Prostate gland (tissue), 2 donors: ENCODE data around the gene HDLBP. TPM values are rescaled to one million over a fixed set of nuclear protein-coding genes. Genes with fewer than 3 reads are reported as not detected.
"Not testable (repeated sequence)": the region's sequence is repeated elsewhere in the genome, so short reads cannot be mapped to it uniquely, and the experiment has no call there.

Source experiments
- DNase-seq: peaks from one replicate; pipeline ENCODE4 v3.0.0-alpha.2; 2019; ENCODE audit warnings: low spot score
- H3K27ac ChIP-seq, 2 donors: fragments of 200-600 bp; sonication (generic); 2 replicates each; pipeline ENCODE4 v1.5.1; 2017 to 2019
- H3K27me3 ChIP-seq: fragments of 200-600 bp; sonication (generic); replicated peaks from 2 replicates; pipeline ENCODE4 v1.5.1; 2019; ENCODE audit not compliant: insufficient read depth
- H3K36me3 ChIP-seq, 2 donors: fragments of 200-600 bp; sonication (generic); 1 replicate in 1 of 2; 2 replicates in 1 of 2; pipeline versions ENCODE4 v1.5.1 to v1.8.1; 2017 to 2019
- H3K4me1 ChIP-seq: fragments of 200-600 bp; sonication (generic); replicated peaks from 2 replicates; pipeline ENCODE4 v1.5.1; 2019
- H3K4me3 ChIP-seq, 2 donors: fragments of 200-600 bp; sonication (generic); 2 replicates each; pipeline ENCODE4 v1.5.1; 2017 to 2019
- H3K9me3 ChIP-seq: fragments of 200-600 bp; sonication (generic); 2 replicates; pipeline ENCODE4 v1.5.1; 2017
- CTCF ChIP-seq, 4 experiments: fragments of 200-600 bp in 2 of 4; fragments of 450-650 bp in 2 of 4; sonication (generic) in 2 of 4; IDR thresholded peaks; 1 replicate in 3 of 4; 2 replicates in 1 of 4; pipeline ENCODE4 v1.5.1; 2016 to 2019; ENCODE audit warnings: antibody characterized with exemption in 4 of 4, mild to moderate bottlenecking in 2 of 4, moderate library complexity in 2 of 4
- POLR2A ChIP-seq: fragments of 450-650 bp; IDR thresholded peaks from one replicate; pipeline ENCODE4 v1.6.1; 2016; ENCODE audit warnings: antibody characterized with exemption, mild to moderate bottlenecking
- POLR2AphosphoS5 ChIP-seq: sonication (generic); formaldehyde crosslinking; IDR thresholded peaks from one replicate; pipeline ENCODE4 v1.6.1; 2017; ENCODE audit warnings: antibody characterized with exemption
- WGBS: methylation state at CpG from one replicate; pipeline ENCODE4 v1.1.5; 2018; 5-methylcytosine and 5-hydroxymethylcytosine counted together
- intact Hi-C: fragments of 100-400 bp; cut with DNase I; formaldehyde crosslinking; loops from one replicate; pipeline ENCODE4 v1.14.2; 2022
- total RNA-seq, 2 donors: library from RNA; depleted of rRNA; stranded (reverse); fragments of >200 nt; gene quantifications; one replicate each; pipeline ENCODE4 v1.1.0, GENCODE V29; 2016

Gene HDLBP
- total RNA-seq, 2 donors from 2014 or later = 529 to 612 TPM

- 84% methylated on average over 7 of the region's 7 CpGs for WGBS
- TF ChIP-seq CTCF (IDR thresholded peaks at IDR 0.05) (no peak), POLR2A (no peak), POLR2AphosphoS5 (no peak)
Observed at GRCh38 chr2:241295326-241296095, 20.0 kb downstream of the HDLBP start.

DNA sequence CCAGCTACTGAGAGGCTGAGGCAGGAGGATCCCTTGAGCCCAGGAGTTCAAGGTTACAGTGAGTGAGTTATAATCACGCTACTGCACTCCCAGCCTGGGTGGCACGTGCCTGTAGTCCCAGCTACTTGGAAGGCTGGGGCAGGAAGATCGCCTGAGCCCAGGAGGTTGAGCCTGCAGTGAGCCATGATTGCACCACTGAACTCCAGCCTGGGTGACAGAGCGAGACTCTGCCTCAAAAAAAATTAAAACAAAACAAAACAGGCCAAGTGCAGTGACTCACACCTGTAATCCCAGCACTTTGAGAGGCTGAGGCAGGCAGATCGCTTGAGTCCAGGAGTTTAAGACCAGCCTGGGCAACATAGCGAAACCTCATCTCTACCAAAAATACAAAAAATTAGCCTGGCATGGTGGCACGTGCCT, 22.1 kb downstream of the HDLBP start:
- H3K27me3 ChIP-seq, DNase-seq, H3K4me3 ChIP-seq, H3K4me1 ChIP-seq, H3K36me3 ChIP-seq, intact Hi-C loops, H3K9me3 ChIP-seq, H3K27ac ChIP-seq: not testable (repeated sequence)
- 88% methylated on average over 7 of the region's 7 CpGs for WGBS

More at GRCh38 chr2:241295326-241296095, 20.0 kb downstream of the HDLBP start:
- intact Hi-C loops = no loop called here
- H3K9me3 ChIP-seq = no peaks in the 10 kb centered on the region
- H3K27me3 ChIP-seq = no peaks in the 10 kb centered on the region
- H3K4me3 ChIP-seq = no peak overlapping the region
- H3K36me3 ChIP-seq = no peaks in the 10 kb centered on the region
- H3K27ac ChIP-seq = no peak overlapping the region
- H3K4me1 ChIP-seq = no peaks in the 10 kb centered on the region
- DNase-seq = no peak

DNA sequence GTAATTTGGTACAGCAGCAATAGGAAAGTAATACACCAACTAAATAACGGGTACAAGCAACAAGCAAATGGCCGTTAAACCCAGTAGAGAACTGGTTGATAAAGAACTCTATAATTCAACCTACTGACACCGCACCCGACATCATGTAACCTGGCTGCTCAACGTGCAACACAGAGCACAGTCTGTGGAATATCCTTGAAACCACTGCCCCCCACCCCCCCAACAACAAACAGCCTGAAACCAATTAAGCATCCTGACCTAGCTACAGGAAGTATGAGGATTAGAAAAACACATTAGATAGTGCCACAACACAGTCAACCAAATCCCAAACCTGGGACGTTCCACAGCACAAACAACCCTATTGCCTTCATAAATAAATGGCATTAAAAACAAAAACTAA, 23.5 kb downstream of the HDLBP start:
- WGBS = 73% methylated on average over 6 of the region's 6 CpGs
- no peak for DNase-seq
- H3K27ac ChIP-seq = no peak overlapping the region
- no peaks in the 10 kb centered on the region for H3K27me3 ChIP-seq
- intact Hi-C loops = no loop called here
- TF ChIP-seq POLR2A (no peak), POLR2AphosphoS5 (no peak), CTCF (IDR thresholded peaks at IDR 0.05) (no peak)
- no peaks in the 10 kb centered on the region for H3K4me1 ChIP-seq
- no peaks in the 10 kb centered on the region for H3K9me3 ChIP-seq
- H3K4me3 ChIP-seq = no peak overlapping the region
- H3K36me3 ChIP-seq = no peaks in the 10 kb centered on the region

DNA sequence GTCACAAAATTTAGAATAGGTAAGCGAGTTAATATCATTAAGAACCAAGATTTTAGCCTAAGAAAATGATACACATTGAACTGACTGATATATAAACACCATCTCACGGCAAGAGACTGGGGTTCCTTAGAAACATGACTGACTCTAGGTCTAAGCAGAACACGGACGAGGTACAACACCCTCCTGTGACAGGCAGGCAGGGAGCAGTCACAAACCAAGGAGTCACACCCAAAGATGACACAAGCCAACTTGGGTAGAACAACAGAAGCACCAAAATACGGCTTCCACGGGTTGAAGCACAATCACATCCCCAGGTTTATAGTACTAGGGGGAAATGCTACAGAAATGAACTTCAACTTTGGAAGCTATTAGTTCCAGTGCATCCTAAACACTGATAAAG, 24.3 kb downstream of the HDLBP start:
- intact Hi-C loops = no loop called here
- Histone ChIP-seq H3K27me3 (no peaks in the 10 kb centered on the region), H3K27ac (no peak overlapping the region), H3K36me3 (no peaks in the 10 kb centered on the region), H3K4me1 (no peaks in the 10 kb centered on the region), H3K4me3 (no peak overlapping the region), H3K9me3 (no peaks in the 10 kb centered on the region)
- no peak for DNase-seq
- 90% methylated on average over 6 of the region's 6 CpGs for WGBS
- TF ChIP-seq POLR2AphosphoS5 (no peak), POLR2A (no peak), CTCF (IDR thresholded peaks at IDR 0.05) (no peak)

DNA sequence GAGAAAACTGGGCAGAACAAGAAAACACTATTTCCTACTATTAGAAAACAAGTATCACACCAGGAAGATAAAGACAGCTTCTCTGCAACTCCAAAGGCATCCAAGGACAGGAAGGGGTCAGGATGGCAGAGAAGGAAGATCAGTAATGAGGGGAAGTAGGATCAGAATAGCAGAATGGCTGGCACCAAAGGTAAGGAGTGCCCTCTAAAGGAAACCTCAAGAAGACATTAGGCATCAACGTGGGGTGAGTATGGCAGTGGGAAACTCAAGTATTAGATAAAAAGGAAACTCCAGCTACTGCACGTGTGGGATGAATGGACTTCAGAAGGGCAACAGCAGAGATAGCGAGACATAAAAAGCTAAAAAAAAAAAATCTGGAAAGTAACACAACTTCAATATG, 25.9 kb downstream of the HDLBP start:
- TF ChIP-seq CTCF (IDR thresholded peaks at IDR 0.05) (no peak), POLR2AphosphoS5 (no peak), POLR2A (no peak)
- 56% methylated on average over 3 of the region's 3 CpGs for WGBS
- Histone ChIP-seq H3K27ac (no peak overlapping the region), H3K27me3 (no peaks in the 10 kb centered on the region), H3K9me3 (no peaks in the 10 kb centered on the region), H3K4me3 (no peak overlapping the region), H3K4me1 (no peaks in the 10 kb centered on the region), H3K36me3 (no peaks in the 10 kb centered on the region)
- no peak for DNase-seq
- intact Hi-C loops = no loop called here
